Progenitor cell of endocrine pancreas (in vitro differentiated cells): Measurements from ENCODE around the gene ALDH3A2. TPM values are rescaled to one million over a fixed set of nuclear protein-coding genes. Genes with fewer than 3 reads are reported as not detected.
"Not testable (repeated sequence)": the region's sequence is repeated elsewhere in the genome, so short reads cannot be mapped to it uniquely, and the experiment has no call there.

Source experiments
- DNase-seq: peaks from one replicate; pipeline ENCODE4 v3.0.0; 2021; ENCODE audit warnings: low spot score; ENCODE audit not compliant: unreplicated experiment
- H3K27ac Mint-ChIP-seq: 2 replicates; pipeline ENCODE4 v1.8.0; 2021; ENCODE audit warnings: mild to moderate bottlenecking, moderate library complexity, mixed read lengths
- H3K27me3 Mint-ChIP-seq: 2 replicates; pipeline ENCODE4 v1.8.0; 2021; ENCODE audit warnings: mixed read lengths
- H3K36me3 Mint-ChIP-seq: 2 replicates; pipeline ENCODE4 v1.8.0; 2022; ENCODE audit warnings: mixed read lengths; ENCODE audit not compliant: insufficient read depth
- H3K4me1 Mint-ChIP-seq: 2 replicates; pipeline ENCODE4 v1.8.0; 2021; ENCODE audit warnings: low read depth, mixed read lengths
- H3K4me3 Mint-ChIP-seq: 2 replicates; pipeline ENCODE4 v1.8.0; 2021; ENCODE audit warnings: low read depth, mild to moderate bottlenecking, moderate library complexity, mixed read lengths
- H3K9me3 Mint-ChIP-seq: 2 replicates; pipeline ENCODE4 v1.8.0; 2021; ENCODE audit warnings: low read depth, mixed read lengths
- total RNA-seq: library from RNA; stranded (reverse); gene quantifications from 2 replicates; pipeline ENCODE4 v1.2.1, GENCODE V29; 2021
- TF ChIP-seq, protein P1 (sequence below): fragments of 200-600 bp; sonication (generic); IDR thresholded peaks from one replicate; pipeline ENCODE4 v1.5.0; 2021; ENCODE audit warnings: antibody characterized with exemption, mild to moderate bottlenecking; ENCODE audit not compliant: unreplicated experiment

Gene ALDH3A2
- total RNA-seq, 1 donor from 2014 or later, result 127 TPM

DNA sequence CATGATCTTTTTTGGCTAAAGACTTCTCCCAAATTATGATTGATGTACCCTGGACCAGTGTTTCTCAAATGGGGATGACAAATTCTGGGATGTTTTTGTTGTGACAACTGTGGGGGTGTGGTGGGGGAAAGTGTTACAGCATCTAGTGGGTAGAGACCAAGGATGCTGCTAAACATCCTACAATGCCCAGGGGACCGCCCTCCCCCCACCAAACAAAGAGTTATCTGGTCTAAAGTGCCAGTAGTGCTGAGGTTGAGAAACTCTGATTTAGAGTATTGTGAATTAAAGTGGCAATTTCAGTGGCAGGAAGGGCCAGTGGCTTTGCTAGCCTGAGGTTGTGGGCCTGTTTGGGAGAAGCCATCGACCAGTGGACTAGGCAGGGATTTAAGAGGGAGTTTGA, 34.6 kb downstream of the ALDH3A2 start:
- Mint-ChIP-seq H3K4me1 (no peaks in the 10 kb centered on the region), H3K9me3 (peaks cover 8% of the 10 kb centered on the region), H3K36me3 (peaks cover 30% of the 10 kb centered on the region)

DNA sequence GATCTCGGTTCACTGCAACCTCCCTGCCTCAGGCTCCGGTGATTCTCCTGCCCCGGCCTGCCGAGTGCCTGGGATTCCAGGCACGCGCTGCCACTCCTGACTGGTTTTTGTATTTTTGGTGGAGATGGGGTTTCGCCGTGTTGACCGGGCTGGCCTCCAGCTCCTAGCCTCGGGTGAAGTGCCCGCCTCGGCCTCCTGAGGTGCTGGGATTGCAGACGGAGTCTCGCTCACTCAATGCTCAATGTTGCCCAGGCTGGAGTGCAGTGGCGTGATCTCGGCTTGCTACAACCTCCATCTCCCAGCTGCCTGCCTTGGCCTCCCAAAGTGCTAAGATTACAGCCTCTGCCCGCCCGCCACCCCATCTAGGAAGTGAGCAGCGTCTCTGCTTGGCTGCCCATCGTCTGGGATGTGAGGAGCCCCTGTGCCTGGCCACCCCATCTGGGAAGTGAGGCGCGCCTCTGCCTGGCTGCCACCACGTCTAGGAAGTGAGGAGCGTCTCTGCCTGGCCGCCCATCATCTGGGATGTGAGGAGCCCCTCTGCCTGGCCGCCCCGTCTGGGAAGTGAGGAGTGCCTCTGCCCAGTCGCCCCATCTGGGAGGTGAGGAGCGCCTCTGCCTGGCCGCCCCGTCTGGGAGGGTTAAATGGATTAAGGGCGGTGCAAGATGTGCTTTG, 36.5 kb downstream of the ALDH3A2 start:
- not testable (repeated sequence) for H3K27me3 Mint-ChIP-seq, H3K4me3 Mint-ChIP-seq, H3K4me1 Mint-ChIP-seq, H3K27ac Mint-ChIP-seq, DNase-seq
- Mint-ChIP-seq H3K36me3 (peaks cover 21% of the 10 kb centered on the region), H3K9me3 (peaks cover 14% of the 10 kb centered on the region)

More for the DNA sequence above, 34.6 kb downstream of the ALDH3A2 start:
- Mint-ChIP-seq H3K27me3 (no peaks in the 10 kb centered on the region), H3K27ac (no peak overlapping the region), H3K4me3 (no peak overlapping the region)
- TF ChIP-seq, protein P1, sequence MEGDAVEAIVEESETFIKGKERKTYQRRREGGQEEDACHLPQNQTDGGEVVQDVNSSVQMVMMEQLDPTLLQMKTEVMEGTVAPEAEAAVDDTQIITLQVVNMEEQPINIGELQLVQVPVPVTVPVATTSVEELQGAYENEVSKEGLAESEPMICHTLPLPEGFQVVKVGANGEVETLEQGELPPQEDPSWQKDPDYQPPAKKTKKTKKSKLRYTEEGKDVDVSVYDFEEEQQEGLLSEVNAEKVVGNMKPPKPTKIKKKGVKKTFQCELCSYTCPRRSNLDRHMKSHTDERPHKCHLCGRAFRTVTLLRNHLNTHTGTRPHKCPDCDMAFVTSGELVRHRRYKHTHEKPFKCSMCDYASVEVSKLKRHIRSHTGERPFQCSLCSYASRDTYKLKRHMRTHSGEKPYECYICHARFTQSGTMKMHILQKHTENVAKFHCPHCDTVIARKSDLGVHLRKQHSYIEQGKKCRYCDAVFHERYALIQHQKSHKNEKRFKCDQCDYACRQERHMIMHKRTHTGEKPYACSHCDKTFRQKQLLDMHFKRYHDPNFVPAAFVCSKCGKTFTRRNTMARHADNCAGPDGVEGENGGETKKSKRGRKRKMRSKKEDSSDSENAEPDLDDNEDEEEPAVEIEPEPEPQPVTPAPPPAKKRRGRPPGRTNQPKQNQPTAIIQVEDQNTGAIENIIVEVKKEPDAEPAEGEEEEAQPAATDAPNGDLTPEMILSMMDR, result no peak
- no peak for DNase-seq

DNA sequence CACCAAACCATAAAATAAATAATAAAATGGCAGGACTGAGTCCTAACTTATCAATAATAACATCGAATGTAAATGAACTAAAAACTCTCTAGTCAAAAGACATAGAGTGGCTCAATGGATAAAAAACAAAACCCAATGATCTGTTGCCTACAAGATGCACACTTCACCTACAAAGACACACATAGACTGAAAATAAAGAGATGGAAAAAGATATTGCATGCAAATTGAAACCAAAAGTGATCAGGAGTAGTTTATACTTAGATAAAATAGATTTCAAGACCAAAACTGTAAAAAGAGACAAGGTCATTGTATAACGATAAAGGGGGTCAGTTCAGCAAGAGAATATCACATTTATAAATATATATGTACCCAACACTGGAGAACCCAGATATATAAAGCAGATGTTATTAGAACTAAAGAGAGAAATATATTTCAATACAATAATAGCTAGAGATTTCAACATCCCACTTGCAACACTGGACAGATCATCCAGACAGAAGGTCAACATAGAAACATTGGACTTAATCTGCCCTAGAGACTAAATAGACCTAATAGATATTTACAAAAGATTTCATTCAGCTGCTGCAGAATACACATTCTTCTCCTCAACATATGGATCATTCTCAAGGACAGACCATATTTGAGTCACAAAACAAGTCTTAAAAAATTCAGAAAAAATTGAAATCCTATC, 38.0 kb downstream of the ALDH3A2 start:
- Mint-ChIP-seq H3K36me3 (peaks cover 27% of the 10 kb centered on the region), H3K9me3 (peaks cover 25% of the 10 kb centered on the region), H3K4me3 (no peak overlapping the region), H3K4me1 (no peaks in the 10 kb centered on the region), H3K27ac (no peak overlapping the region), H3K27me3 (no peaks in the 10 kb centered on the region)
- TF ChIP-seq, protein P1, result no peak
- no peak for DNase-seq

DNA sequence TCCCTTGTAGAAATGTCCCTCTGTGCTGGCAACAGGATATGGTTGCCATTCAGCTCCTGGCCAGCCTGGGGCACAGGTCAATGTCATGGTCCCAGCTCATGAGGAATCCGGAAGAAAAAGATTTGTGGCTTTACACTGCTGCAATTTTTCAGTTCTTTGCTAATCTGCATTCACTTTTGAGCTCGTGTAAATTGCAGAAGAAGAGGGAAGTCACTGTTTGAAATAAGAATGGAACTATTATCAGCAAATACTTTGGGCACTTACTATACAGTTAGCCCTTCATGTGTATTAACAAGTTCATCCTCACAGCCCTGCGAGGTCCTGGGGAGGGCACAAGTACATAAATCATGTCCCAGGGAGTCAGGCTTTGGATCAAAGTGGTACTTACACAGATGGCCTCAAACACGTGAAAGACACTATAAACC, 53.7 kb downstream of the ALDH3A2 start:
- no peaks in the 10 kb centered on the region for H3K36me3 Mint-ChIP-seq
- H3K27me3 Mint-ChIP-seq, result no peaks in the 10 kb centered on the region
- no peak for DNase-seq
- H3K27ac Mint-ChIP-seq, result peak overlapping the region; percentile 65
- H3K4me3 Mint-ChIP-seq, result no peak overlapping the region
- peaks cover 13% of the 10 kb centered on the region for H3K4me1 Mint-ChIP-seq
- no peaks in the 10 kb centered on the region for H3K9me3 Mint-ChIP-seq
- TF ChIP-seq, protein P1, result no peak

DNA sequence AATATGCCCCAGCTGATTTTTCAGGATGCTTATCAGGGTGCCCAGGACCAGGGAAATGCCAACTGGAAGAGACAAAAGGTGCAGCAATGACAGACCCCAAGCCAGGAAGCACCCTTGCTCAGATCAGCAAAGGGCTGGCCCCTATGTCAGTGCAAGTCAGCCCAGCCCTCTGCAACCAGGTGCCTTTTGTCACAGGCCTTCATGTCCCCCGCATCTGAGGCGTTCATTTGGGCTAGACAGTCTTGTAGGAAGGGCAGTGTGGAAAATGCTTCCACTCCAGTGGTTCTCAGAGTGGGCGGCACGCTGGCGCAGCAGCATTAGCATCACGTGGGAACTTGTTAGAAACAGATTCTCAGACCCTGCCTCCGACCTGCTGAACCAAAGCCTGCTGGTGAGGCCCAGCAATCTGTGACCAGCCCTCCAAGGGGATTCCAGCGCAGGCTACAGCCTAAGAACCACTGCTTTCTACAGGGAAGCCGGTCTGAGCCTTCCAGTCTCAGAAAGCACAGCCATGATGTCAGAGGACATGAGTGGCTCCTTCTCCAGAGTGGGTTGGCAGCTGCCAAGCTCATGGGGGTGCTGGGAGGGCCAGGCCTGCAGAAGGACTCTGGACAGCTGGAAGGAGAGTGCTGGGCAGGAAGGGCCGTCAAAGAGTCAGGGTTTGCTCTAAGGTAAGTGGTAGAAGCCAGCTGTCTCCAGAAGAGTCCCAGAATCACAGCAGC, 54.7 kb downstream of the ALDH3A2 start:
- no peak for DNase-seq
- Mint-ChIP-seq H3K27ac (no peak overlapping the region), H3K27me3 (no peaks in the 10 kb centered on the region), H3K4me3 (no peak overlapping the region), H3K36me3 (no peaks in the 10 kb centered on the region), H3K4me1 (peaks cover 13% of the 10 kb centered on the region), H3K9me3 (no peaks in the 10 kb centered on the region)
- TF ChIP-seq, protein P1, result no peak
